ENCODE measurements around the gene CNIH2. TPM values are rescaled to one million over a fixed set of nuclear protein-coding genes. Genes with fewer than 3 reads are reported as not detected.

The CNIH2 gene
- total RNA-seq, 1 experiment from 2014 or later = not detected

DNA sequence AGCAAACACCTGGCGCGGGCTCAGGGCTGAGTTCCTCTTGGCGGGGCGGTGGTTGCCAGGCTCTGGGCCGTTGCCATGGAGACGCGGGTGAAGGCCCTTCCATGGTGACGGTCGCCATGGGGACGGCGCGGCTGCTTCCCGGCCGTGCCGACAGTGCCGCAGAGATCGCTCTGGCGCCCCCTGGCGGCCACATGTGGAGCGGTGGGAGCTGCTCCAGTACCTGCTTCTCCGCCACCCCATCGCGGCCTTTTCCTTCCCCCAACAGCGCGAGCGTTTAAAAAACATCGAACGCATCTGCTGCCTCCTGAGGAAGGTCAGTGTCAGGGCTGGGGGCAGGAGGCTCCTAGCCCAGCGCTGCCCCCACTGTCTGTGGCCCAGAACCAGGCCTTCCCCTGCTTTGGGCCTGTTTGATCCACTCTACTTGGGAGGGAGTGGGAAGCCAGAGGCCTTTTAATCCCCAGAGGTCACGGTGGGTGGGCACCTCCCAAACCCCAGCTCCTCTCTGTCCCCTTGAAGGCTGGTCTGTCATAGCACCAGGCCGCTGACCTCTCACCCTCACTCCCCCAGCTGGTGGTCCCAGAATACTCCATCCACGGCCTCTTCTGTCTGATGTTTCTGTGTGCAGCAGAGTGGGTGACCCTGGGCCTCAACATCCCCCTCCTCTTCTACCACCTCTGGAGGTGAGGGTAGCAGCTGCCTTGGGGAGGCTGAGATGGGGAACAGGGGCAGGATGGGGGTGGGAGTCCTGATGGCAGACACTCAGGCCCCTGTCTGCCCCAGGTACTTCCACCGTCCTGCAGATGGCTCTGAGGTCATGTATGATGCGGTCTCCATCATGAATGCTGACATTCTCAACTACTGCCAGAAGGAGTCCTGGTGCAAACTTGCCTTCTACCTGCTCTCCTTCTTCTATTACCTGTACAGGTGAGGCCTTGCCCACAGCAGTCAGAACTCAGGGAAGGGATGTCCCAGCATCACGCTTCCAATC, 4.8 kb downstream of the CNIH2 start:
- Histone ChIP-seq H3K27me3 (no peaks in the 10 kb centered on the region), H3K36me3 (peaks cover 8% of the 10 kb centered on the region), H3K9me3 (no peaks in the 10 kb centered on the region), H3K4me3 (no peak overlapping the region)
- peak; percentile 92 for DNase-seq

DNA sequence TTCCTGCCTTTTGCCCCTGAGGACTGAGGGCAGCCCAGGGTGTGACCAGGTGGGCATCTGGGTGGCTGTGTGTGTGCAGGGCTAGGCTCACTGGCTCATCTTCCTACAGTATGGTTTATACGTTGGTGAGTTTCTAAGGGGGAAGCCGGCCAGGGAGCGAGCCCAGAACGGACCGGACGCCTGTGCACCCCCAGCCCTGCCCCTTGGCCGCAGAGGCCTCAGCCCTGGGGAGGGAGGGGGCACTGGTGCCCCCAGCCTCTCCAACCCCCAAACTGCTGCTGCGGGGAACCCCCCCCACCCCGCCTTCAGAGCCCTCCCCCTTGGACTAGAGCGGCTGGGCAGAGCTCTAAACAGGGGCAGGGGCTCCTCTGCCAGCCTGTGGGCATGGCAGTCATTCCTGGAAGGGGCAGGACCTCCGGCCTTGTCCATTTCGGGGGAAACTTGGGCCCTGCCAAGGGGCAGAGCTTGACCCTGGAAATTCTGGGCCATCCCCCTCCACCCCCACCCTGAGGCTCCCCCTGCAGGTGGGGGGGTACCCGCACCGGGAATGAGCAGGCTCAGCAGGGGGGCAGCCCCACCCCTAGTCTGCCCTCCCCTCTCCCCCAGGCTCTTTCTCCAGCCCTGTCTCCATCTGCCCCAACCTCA, 5.6 kb downstream of the CNIH2 start:
- Histone ChIP-seq H3K36me3 (peaks cover 8% of the 10 kb centered on the region), H3K4me3 (no peak overlapping the region), H3K9me3 (no peaks in the 10 kb centered on the region), H3K27me3 (no peaks in the 10 kb centered on the region)
- no peak for DNase-seq

- Histone ChIP-seq H3K36me3 (peaks cover 8% of the 10 kb centered on the region), H3K4me3 (no peak overlapping the region), H3K9me3 (no peaks in the 10 kb centered on the region), H3K27me3 (no peaks in the 10 kb centered on the region)
- DNase-seq = no peak
These were observed 6.6 kb downstream of the CNIH2 start for GRCh38 chr11:66284526-66285078.

DNA sequence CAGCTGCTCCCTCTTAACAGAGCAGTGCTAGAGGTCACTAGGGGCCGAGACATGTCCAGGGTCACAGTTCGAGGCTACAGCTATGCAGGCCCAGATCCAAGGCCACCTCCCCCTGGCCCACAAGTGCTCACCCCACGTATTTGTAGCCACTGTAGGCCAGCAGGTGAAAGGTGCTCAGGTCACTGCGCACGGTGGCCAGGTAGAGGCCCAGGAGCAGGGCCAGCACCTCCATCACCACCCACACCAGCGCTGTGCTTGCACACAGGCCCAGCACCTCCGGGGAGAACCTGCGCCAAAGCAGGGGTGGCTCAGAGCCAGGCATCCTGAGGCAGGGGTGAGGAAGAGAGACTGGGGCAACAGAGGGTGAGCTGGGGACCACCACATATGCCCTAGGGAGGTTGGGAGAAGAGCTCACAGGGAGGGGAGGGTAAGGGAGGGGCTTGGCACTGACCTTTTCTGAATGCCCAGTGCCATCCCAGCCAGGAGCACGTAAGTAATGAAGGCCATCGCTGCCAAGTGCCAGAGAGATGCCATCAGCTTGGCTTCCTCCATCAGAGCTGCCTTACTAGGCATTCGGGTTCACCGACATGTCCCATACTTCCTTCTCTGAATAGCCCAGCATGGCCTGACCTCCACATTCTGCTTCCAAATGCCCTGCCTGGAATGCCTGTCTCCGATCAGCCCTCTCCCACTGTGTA, 7.4 kb downstream of the CNIH2 start:
- H3K27me3 ChIP-seq = no peaks in the 10 kb centered on the region
- H3K36me3 ChIP-seq = peaks cover 8% of the 10 kb centered on the region
- no peak for DNase-seq
- H3K4me3 ChIP-seq = no peak overlapping the region
- no peaks in the 10 kb centered on the region for H3K9me3 ChIP-seq

DNA sequence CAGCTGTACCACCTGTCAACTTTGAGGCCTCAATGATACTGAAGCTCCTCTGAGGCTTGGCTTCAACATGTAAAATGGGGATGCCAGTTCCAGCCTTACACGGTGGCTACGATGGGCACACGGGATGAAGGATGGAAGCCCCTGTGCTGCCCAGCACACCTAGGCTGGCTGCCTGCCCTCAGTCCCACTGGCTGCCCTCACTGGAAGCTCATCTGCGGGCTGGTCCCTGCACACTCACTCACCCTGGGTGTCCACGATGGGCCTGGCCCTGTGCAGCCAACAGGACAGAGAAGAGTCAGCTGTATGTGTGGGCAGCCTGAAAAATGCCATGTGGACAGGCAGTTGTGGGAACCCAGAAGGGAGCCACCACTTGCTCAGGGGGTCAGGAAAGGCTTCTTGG, 8.7 kb downstream of the CNIH2 start:
- DNase-seq = no peak
- Histone ChIP-seq H3K36me3 (peaks cover 8% of the 10 kb centered on the region), H3K4me3 (no peak overlapping the region), H3K27me3 (peaks cover 8% of the 10 kb centered on the region), H3K9me3 (no peaks in the 10 kb centered on the region)

- H3K9me3 ChIP-seq = no peaks in the 10 kb centered on the region
- H3K4me3 ChIP-seq = peak overlapping the region; percentile 77; the same call in 1 of the 2 replicates
- peaks cover 8% of the 10 kb centered on the region for H3K36me3 ChIP-seq
- peaks cover 13% of the 10 kb centered on the region for H3K27me3 ChIP-seq
- no peak for DNase-seq
These were observed 9.4 kb downstream of the CNIH2 start for GRCh38 chr11:66287211-66287888.

DNA sequence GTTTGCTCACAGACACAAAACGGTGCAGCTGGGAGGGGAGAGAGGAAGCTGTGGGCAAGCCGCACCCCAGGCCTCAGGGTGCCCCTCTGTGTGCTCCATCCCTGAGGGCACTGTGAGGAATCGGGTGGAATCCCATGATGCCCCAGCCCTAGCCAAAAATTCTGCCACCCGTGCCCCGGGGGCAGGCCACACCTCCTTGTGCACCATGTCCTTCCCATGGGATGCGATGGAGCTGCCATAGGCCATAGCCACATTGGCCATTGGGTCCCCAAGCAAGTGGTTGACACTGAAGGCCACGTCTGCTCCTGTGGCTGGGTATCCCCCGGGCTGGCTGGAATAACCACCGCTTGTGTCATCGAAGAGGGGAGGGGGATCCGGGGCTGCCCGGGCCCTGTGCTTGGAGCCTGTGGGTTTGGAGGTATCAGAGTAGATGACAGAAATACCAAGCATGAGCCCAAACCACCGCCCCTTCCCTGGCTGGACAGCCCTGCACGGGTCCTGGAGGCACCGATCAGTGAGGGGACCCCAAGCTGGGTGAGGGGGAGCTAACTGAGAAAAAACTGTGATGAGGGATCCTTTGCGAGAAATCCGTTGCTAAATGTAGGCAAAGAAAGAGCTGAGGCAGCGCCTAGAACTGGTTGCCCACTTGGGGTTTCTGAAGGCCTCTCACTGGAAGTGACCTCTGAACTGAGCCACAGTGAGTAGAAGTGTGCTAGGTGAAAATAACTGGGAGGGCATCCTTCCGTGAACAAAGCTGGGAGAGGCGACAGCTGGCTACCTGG, 10.1 kb downstream of the CNIH2 start:
- Histone ChIP-seq H3K27me3 (peaks cover 17% of the 10 kb centered on the region), H3K4me3 (peak overlapping the region; percentile 77), H3K36me3 (peaks cover 8% of the 10 kb centered on the region), H3K9me3 (no peaks in the 10 kb centered on the region)
- no peak for DNase-seq

DNA sequence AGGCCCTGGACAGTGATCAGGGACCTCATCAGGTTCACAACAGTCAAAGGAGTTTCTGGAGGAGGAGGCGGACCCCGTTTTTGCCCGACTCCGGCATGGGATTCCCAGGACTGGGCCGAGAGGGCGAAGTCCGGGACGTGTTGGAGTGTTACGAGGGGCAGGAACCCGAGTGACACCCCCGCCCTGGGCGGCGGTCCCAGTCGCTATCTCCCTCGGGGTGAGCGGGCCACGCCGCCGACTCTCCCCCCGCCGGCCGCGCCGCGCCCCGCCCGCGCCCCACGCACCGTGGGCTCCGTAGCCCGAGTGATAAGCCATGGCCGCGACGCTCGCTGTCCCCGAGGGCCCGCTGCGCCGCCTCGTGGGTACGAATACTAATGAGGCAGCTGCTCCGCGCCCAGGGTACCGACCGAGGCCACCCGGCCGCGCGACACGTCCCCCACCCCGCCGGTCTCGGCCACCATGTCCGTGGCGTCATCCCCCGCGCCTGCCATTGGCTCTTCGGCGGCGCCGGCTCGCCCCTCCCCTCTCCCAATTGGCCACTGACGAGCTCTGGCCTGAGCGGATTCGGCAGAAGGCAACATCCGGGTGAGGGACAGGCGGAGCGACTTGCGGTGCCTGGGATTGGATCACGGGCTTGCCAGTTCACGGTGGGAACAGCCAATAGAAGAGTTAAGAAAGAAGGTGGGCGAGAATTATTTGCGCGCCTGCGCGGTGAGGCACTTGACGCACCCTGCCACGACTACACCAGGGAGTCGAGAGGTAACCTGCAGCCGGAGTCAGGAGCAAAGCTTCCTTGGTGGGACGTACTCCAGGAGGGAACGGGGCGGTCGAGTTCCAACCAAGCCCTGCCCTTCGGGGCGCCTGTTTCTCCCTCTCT, 10.9 kb downstream of the CNIH2 start, which contains the start of gene YIF1A:
YIF1A (minus strand) TSS at position 473 of the 877 bp plus-strand sequence; CDS start at position 315, 158 bp downstream.
- Histone ChIP-seq H3K9me3 (no peaks in the 10 kb centered on the region), H3K27me3 (peaks cover 17% of the 10 kb centered on the region), H3K4me3 (peak within 1 kb of the TSS; percentile 77), H3K36me3 (peaks cover 8% of the 10 kb centered on the region)
- DNase-seq = peak; percentile 99

DNA sequence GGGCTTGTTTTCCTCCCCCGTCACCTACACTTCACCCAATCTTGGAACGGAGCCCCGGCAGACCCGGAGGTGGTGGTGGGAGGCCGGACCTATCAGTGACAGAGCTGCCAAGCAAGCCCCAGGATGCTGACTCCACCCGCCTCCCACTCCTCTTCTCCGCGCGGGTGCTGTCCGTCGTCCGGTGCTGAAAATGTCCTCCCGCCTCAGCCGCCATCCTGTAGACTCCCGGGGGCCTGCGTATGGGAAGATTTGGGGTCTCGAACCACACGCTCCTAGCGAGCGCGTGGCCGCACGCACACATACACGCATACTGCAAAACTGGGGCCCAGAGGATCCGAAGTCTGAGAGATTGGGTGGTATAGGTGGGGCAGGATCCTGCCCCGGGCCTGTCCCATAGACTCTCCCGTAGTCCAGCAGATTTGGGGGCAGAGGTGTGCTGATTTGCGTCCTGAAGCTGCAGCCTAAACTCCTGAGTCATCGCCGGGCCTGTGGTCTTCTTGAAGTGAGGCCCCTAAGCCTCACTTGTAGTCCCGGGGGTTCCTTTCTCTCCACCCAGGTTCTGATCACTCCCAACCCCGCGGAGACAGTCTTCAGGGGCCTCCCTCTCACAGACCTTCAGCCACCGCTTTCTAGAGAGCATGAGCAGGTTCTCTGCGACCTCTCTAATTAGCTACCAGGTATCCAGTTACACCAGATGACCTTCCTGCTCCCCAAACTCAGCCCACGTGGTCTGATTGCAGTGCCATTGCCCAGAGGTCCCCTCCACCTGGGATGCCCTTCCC, 11.8 kb downstream of the CNIH2 start:
- Histone ChIP-seq H3K36me3 (peaks cover 8% of the 10 kb centered on the region), H3K27me3 (peaks cover 17% of the 10 kb centered on the region), H3K4me3 (peak overlapping the region; percentile 77), H3K9me3 (no peaks in the 10 kb centered on the region)
- DNase-seq = no peak

DNA sequence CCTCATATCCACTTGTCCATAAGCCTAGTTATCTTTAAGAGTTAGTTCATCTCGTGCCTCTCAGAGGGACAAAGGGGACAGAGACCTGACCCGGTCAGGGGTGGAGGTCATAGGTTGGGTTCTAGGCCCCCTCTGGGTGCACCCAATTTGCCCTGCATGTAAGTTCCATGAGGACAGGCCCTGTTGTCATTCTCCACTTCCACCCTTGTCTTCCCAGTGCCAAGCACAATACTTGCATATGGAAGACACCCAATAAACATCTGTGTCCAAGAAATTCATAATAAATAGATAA, 12.3 kb downstream of the CNIH2 start:
- Histone ChIP-seq H3K9me3 (no peaks in the 10 kb centered on the region), H3K36me3 (peaks cover 8% of the 10 kb centered on the region), H3K4me3 (no peak overlapping the region), H3K27me3 (peaks cover 17% of the 10 kb centered on the region)
- no peak for DNase-seq

- H3K36me3 ChIP-seq = peaks cover 6% of the 10 kb centered on the region
- no peak for DNase-seq
- H3K27me3 ChIP-seq = peaks cover 17% of the 10 kb centered on the region
- H3K9me3 ChIP-seq = no peaks in the 10 kb centered on the region
- no peak overlapping the region for H3K4me3 ChIP-seq
These were observed 13.3 kb downstream of the CNIH2 start for GRCh38 chr11:66291303-66291705.

- DNase-seq = no peak
- Histone ChIP-seq H3K27me3 (peaks cover 17% of the 10 kb centered on the region), H3K4me3 (peak within 1 kb of the TSS; percentile 21; the same call in 1 of the 2 replicates), H3K9me3 (no peaks in the 10 kb centered on the region), H3K36me3 (peaks cover 3% of the 10 kb centered on the region)
These were observed 13.9 kb downstream of the CNIH2 start, which contains the start of gene TMEM151A for GRCh38 chr11:66291706-66292542. TMEM151A (plus strand) TSS chr11:66291894; CDS start chr11:66292014, 120 bp downstream.

GRCh38 chr11:66292543-66293332, 14.8 kb downstream of the CNIH2 start:
- Histone ChIP-seq H3K4me3 (no peak overlapping the region), H3K27me3 (peaks cover 17% of the 10 kb centered on the region), H3K36me3 (no peaks in the 10 kb centered on the region), H3K9me3 (no peaks in the 10 kb centered on the region)
- DNase-seq = no peak

All from MG63 (cell line).